A549 (cell line): Measurements from ENCODE around the gene IPMK.

Experiments used
- BHLHE40 ChIP-seq: IDR thresholded peaks from 2 replicates; pipeline ENCODE4 v1.6.1; 2012; ENCODE audit warnings: low read depth, low read length, inconsistent platforms
- CTCF ChIP-seq: fragments of >200 bp; sonication (Bioruptor Twin); formaldehyde crosslinking; IDR thresholded peaks from 3 replicates; pipeline ENCODE4 v1.5.1; 2016
- JUN ChIP-seq, 2 experiments: fragments of >200 bp; sonication (Bioruptor Twin); formaldehyde crosslinking; IDR thresholded peaks; 2 replicates in 1 of 2; 3 replicates in 1 of 2; pipeline ENCODE4 v1.6.1; 2016 to 2017
- POLR2A ChIP-seq: IDR thresholded peaks from 2 replicates; pipeline ENCODE4 v1.6.1; 2012; ENCODE audit warnings: mild to moderate bottlenecking, low read length
- SMC3 ChIP-seq: fragments of >200 bp; sonication (Bioruptor Twin); formaldehyde crosslinking; IDR thresholded peaks from 3 replicates; pipeline ENCODE4 v1.6.1; 2018; ENCODE audit warnings: inconsistent platforms
- TP53 ChIP-seq: fragments of 250-450 bp; sonication (Bioruptor Pico); IDR thresholded peaks from 2 replicates; pipeline ENCODE4 v1.5.0; 2021; ENCODE audit warnings: mild to moderate bottlenecking, moderate library complexity
- USF2 ChIP-seq: fragments of 450-650 bp; IDR thresholded peaks from 2 replicates; pipeline ENCODE4 v1.6.1; 2014; ENCODE audit warnings: antibody characterized with exemption
- TF ChIP-seq, protein P1 (sequence below): fragments of 200-600 bp; sonication (generic); IDR thresholded peaks from 2 replicates; pipeline ENCODE4 v1.6.1; 2016; ENCODE audit warnings: antibody characterized with exemption, mild to moderate bottlenecking, moderate library complexity

DNA sequence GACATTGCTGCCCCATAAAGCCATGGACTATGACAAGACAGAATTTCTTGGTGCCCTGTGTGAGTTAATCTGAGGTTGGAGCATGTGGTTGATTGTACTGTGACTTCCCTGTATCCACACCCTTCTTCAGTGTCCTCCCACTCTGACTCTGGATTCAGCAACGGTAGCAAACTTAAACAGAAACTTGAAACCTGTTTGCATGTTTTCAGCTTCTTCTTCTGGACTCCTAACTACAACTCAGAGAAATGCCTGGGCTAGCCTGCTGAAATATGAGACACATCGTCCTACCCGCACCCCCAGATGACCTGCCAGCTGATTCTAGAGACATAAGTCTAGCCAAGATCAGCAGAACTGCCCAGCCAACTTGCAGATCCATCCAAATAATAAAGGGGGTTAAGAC lies 78.4 kb downstream of the IPMK start:
- TF ChIP-seq CTCF (no peak), SMC3 (no peak), USF2 (no peak), TP53 (CRISPR knock-in tag) (no peak), BHLHE40 (no peak), JUN (IDR thresholded peaks at IDR 0.05) (no peak), POLR2A (no peak)
- TF ChIP-seq, protein P1, sequence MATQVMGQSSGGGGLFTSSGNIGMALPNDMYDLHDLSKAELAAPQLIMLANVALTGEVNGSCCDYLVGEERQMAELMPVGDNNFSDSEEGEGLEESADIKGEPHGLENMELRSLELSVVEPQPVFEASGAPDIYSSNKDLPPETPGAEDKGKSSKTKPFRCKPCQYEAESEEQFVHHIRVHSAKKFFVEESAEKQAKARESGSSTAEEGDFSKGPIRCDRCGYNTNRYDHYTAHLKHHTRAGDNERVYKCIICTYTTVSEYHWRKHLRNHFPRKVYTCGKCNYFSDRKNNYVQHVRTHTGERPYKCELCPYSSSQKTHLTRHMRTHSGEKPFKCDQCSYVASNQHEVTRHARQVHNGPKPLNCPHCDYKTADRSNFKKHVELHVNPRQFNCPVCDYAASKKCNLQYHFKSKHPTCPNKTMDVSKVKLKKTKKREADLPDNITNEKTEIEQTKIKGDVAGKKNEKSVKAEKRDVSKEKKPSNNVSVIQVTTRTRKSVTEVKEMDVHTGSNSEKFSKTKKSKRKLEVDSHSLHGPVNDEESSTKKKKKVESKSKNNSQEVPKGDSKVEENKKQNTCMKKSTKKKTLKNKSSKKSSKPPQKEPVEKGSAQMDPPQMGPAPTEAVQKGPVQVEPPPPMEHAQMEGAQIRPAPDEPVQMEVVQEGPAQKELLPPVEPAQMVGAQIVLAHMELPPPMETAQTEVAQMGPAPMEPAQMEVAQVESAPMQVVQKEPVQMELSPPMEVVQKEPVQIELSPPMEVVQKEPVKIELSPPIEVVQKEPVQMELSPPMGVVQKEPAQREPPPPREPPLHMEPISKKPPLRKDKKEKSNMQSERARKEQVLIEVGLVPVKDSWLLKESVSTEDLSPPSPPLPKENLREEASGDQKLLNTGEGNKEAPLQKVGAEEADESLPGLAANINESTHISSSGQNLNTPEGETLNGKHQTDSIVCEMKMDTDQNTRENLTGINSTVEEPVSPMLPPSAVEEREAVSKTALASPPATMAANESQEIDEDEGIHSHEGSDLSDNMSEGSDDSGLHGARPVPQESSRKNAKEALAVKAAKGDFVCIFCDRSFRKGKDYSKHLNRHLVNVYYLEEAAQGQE = no peak
